HG02870 (cell line): ENCODE results near the gene PIGK.

Experiments
- ATAC-seq: cut with Tn5 transposase; IDR thresholded peaks from one replicate; pipeline ENCODE4 v1.9.1; 2021; ENCODE audit warnings: mild to moderate bottlenecking, moderate library complexity; ENCODE audit not compliant: unreplicated experiment

PIGK gene

DNA sequence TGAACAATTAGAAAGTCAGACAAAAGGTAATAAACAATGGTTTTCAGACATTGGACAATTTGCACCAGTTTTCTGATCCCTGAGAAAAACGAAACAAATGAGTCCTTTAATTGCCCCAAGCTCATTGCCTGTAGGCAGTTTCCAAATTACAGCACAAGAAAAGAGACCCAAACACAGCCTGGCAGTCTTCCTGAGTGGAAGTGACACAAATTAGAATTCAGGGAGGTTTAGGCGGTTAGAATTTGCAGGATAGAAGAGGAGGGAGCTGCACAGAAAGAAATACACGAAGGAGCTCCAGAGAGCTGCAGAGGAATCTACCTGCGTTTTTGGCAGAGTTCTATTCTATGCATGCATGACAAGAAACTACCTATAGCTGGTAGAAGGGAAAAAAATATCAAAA is 115.7 kb downstream of the PIGK start:
- no peak for ATAC-seq

DNA sequence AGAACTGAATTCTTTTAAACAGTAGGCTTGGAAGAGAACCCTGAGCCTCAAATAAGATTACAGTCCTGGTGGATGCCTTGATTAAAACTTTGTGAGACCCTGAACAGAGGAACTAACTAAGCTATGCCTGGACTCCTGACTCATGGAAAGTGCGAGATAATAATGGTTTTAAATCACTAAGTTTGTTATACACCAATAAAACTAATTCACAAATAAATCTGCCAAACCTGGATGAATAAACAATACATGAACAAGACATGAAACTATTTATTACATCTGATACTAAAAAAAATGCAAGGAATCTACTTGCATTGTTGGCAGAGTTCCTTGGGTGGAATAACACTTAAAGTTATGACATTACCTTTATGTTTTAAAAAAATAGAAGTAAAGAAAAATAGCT is 118.4 kb downstream of the PIGK start:
- ATAC-seq, result no peak

DNA sequence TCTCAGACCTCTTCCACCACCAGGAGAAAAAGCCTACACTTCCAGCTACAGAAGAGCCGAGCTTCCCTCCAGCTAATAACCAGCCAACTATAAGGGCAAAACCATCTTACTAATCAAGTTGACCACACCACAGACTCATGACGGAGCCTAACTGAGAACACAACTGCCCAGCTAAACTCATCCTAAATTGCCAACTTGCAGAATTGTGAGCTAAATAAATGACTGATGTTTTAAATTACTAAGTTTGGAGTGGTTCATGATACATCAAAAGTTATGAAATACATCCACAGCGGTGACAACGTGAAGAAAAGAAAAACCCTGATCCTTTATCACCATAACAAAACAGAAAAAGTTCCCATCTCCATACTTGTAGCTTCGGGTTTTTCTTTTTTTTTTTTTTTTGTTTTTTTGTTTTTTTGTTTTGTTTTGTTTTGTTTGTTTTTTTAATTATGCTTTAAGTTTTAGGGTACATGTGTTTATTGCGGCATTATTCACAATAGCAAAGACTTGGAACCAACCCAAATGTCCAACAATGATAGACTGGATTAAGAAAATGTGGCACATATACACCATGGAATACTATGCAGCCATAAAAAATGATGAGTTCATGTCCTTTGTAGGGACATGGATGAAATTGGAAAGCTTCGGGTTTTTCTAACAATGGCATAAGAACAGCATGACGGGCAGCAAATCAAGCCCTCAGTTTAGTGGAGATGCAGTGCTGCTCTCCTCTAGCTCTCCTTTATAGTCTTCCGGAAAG is 122.6 kb downstream of the PIGK start:
- no peak for ATAC-seq

DNA sequence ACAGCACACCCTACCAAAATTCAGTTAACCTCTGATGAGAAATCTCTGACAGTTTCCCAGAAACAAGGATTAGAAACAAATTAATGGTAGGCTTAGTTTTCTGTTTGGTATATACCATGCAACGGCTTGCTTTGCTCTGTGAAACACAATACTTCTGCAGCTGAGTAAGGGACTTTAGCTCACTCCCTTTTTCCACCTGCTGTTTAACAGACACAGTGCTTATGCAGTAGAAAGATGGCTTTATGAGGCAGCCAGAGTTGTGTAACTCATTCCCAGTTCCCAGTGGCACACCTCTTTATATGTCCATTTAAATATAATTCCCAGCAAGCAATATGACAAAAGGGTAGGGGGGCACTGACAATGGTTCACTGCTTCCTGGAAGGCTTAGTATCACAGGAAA is 124.0 kb downstream of the PIGK start:
- ATAC-seq, result no peak

DNA sequence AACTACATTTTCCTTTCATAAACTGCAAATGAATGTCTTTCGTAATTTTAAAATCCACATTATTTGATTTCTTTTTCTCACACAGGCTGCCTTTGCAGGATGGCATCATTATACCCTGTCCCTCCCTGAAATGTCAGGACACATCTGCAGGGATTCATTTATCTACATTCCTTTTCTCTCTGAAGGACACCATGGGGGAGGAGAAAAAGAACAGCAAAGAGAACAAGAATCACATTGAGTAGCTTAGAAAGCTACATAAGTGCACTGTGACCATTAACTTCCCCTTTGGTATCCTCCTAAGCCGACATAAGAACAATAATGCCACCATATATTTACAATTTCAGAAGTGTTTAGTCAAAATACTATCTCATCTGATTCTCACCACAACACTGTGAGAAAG is 129.5 kb downstream of the PIGK start:
- no peak for ATAC-seq

DNA sequence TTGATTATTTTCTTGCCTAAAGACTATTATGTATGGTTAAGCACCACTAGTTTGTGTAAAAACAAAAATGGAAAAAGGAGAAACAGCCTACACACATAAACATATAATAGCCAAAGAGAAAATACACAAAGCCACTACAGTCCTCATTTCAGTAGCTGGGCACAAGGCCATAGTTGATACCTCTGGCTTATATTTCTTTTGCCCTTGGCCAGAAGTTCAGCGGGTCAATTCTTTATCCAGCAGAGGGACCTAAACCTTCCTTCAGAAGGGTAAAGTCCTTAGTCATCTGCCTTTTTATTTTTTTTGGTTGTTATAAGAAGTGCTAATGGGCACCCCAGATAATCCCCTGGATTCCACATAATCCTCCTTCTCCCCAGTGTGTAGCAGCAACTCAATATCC is 134.1 kb downstream of the PIGK start:
- no peak for ATAC-seq

DNA sequence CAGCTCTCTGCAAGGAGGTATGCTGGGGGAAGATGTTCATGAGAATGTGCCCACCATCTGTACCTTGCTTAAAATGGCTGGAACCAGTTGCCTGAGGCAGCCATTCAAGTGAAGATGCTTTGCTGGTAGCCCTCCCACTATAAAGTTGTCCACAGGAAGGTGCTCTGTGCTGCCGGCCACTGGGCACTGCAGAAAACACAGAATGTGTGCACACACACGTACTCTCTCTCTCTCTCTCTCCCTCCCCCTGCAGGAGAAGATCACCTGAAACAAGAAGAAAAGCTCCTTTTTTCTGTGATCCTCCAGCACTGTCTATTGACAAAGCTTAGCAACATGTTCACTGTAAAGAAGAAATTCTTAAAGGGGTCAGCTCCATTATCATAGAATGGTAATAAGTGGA is 134.8 kb downstream of the PIGK start:
- ATAC-seq, result no peak

DNA sequence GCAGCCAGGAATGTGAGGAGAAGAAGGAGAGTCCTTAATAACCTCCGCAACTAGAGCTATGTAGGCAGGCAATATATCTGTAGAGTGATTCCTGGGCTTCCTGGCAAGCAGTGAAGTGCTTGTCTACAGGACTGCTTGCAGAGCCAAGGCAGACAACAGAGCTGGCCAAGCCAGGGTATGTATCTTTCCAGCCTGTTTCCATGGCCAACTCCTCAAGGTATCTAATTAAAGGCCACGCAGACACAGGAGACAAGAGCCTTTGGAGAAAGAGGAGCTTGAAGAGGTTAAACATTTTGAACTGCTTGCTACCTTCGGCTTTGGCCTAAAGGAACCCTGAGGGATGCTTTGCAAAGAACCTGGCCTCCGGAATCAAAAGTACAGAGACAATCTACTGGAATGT is 137.4 kb downstream of the PIGK start:
- ATAC-seq, result no peak

DNA sequence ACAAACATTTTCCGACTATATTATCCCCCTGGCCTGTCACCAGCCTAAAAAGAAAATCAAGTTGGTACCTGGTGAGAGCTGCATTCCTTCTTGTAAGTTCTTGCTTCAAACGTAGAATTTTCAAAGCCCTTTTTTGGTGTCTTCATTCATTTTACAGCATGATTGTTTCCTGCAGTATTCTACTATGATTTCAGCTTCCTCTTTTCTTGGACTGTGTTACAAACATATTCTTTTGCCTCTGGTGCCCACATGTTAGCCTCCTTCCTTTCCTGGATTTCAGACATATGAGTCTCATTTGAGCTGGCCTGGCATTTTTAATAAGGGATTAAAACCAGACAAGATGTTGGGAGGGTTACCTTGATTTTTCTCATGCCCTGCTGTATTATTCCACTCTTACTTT is 142.5 kb downstream of the PIGK start:
- no peak for ATAC-seq

DNA sequence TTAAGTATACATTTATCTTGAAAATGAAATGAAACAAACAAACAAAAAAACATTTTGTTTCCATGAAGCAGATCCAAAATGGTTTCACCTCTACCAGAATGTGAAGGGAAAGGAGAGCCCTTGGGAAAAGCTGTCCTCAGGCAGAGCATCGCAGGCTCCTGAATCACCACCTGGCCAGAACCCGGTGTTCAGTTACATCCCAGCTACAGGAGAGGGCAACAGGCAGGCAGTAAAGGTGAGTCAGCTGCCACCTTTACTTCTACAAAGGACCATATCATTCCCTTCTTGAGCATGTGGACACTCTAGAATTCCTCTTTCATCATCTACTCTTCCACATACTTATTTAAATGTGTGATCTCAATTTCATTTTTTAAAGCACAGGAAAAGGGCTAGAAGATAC is 151.2 kb downstream of the PIGK start:
- ATAC-seq, result no peak

DNA sequence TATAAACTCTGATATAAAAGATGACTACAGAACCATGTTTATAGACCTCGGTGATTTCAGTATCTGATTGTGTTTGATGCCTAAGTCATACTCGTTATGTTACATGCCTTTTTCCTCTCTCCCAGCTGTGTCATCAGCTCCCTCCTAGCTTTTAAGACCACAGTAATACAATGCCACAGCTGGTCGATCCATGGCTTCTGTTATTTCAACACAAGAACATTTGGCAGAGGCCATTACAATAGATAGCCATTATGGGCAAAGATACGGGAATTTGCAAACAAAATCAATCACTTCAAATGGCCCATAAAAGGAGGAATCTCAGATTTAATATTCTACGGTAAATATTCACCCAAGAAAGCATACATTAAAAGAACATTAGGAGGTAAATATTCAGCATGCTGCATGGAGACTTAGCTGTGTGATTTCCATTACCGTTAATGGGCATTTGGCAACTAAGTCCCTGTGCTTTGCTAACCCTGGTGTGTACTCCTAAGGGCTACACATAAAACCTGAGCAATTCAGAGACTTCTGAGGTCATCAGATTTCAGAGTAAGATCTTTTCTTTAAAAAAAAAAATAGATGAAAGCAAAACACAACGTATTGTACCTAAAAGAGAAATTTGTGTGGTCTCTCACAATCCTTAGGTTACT is 153.4 kb downstream of the PIGK start:
- no peak for ATAC-seq

DNA sequence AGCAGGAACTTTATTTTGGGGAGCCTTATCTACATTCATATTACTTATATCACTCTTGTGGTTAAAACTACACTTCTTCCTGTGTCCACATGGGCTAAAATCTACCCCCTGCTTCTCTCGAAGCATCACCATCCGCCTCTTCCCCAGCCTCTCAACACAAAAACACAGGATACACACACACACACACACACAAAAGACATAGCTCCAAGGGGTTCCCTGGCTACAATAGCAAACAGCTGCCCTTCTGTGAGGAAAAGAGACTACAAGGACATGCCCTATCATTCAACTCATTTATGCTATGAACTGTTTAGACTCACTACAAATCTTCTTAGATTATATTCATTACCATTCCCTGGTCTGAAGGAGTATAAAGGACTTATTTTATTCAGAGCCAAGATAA is 155.0 kb downstream of the PIGK start:
- no peak for ATAC-seq

DNA sequence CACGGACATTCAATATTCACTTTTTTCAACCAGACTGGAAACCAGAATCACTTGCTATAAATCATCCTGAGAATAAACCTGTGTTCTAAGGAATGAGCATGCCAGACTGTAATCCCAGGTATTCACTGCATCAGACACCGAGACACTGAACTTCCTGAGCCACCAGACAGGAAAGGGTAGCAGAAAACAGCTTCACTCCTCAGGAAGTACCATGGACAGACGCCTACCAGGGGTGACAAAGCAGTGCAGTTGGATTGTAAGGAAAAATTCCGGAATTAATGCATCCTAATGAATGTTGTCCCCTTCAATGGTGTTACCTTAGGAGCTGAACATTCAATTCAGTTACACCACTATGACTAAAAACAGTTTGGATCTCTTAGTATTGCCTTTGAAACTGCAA is 156.1 kb downstream of the PIGK start:
- no peak for ATAC-seq

DNA sequence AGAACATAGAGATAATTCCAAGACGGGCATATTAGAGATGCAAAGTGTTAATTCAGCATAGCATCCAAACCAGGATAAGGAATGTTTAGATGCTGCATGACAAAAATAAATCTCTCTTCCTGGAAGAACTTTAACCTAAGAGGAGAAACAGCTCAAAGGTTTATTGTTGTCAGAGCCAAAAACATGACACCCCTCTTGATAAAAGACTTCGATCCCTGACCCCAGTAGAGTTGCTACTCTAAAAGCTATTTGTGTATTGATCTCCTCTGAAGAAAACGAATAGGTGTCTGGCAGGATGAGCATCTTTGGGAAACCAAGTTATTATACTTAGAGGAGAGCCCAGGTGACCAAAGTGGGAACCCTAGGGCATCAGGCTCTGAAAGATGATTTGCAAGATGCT is 158.1 kb downstream of the PIGK start:
- no peak for ATAC-seq

DNA sequence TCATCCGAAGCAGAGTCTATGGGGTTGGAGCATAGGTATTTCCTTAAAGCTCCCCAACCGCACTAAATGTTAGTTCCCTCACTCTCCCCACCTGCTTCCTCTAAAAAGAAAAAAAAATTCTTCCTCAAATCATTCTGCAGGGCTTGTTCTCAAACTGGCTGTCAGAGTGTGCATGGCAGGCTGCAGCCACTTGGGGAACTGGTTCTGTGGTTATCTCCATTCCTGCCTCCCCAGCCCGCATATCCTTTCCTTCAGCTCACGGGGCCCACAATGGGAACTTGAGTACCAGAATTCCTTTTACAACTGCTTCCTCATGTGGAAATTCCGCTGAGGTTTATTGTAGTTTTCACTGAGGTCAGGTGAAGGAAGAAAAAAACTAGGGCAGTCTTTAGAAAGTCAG is 159.2 kb downstream of the PIGK start:
- no peak for ATAC-seq

DNA sequence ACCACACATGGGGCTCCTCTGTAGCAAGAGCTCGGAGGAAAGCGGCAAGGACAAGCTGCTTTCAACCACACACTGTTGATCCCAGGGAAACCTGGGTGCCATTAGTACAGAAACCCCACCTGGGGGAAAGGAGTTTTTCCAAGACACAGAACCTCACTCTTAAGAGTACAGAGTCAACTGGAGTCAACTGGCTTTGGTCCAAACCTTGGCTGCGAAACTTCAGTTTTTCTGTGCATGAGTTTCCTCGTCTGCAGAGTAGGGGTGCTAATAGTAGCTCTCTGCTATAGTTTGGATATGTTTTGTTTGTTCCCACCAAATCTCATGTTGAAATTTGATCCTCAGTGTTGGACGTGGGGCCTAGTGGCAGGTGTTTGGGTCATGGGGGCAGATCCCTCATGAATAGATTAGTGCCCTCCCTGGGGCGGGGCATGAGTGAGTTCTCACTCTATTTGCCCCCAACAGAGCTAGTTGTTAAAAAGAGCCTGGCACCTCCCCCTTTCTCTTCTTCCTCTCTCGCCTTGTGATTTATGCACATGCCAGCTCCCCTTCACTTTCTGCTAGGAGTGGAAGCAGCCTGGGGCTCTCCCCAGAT is 161.1 kb downstream of the PIGK start:
- ATAC-seq, result no peak

DNA sequence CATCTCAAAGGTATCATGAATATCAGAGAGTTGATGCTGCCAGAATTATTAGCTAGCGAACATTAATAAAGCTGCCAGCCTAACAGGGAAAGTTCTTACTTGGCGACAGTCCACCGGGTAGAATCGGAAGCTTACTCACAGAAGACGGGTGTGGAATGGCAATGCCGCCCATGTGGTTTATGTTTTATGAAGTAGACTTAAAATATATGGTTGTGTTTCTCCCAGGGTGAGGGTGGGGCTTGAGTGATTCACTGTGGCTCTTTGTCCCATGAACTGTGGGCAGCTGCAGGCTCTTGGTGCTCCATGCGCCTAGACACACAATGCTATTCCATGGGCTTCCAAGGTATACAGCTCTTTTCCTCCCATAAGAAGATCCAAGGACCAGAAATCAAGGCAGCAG is 162.7 kb downstream of the PIGK start:
- no peak for ATAC-seq

DNA sequence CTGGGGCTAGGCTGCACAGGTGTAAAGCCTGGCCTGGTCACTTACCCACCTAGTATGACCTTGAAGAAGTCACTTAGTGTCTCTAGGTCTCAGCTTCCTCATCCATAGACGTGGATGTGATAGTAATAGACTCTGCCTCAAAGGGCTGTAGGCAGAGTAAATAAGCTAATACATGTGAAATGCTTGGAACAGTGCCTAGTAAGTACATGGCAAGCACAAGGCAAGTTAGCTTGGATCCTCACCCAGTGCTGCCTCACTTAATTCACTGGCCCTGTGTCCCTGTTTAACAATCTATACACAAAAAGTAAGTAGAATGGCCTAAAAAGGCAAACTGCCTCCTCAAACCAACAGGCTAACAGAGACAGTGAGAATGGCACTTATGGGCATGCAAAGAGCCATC is 167.8 kb downstream of the PIGK start:
- no peak for ATAC-seq

DNA sequence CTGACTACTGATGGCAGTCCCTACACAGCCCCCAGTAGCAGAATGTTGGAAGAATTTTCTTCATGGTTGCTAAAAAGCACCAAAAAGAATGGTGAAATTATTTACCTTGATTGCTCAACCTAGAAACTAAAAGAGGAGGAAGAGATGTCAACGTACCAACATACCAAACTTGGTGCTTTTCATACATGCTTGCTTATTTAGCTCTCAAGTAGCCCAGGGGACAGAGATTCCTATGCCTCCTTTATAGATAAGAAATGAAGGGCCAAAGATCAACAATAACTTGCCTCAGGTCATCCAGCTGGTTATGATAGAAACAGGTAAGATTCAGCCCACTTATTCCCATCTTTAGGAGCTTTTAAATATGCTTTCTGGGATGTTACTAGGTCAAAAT is 170.6 kb downstream of the PIGK start:
- no peak for ATAC-seq

DNA sequence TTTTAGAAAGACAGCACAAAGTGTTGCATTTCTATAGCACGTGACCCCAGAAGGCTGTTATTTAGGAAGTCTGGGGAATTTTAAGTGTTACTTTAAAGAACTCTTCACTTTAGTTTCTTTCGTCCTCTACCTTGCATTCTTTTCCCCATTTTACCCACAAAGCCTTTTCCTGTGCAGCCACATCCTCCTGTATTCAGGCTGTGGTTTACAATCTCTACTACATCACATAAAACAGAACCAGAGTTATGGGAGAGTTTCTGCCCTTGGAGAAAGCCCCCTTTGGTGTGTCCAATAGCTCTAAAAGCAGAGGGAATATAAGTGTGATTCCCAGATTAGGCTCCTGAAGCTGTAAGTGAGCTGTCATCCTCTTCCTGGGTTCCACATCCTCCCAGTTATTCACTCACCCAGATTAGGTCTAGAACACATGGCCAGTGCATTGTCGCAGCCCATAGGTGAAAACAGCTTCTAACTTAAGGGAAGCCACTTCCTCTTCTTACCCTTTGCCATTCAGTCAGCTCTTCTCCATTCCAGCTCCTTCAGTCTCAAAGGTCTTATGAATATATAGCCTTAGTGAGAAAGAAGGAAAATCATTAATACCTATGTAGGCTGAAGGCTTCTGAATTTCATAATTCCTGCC is 171.1 kb downstream of the PIGK start:
- no peak for ATAC-seq

DNA sequence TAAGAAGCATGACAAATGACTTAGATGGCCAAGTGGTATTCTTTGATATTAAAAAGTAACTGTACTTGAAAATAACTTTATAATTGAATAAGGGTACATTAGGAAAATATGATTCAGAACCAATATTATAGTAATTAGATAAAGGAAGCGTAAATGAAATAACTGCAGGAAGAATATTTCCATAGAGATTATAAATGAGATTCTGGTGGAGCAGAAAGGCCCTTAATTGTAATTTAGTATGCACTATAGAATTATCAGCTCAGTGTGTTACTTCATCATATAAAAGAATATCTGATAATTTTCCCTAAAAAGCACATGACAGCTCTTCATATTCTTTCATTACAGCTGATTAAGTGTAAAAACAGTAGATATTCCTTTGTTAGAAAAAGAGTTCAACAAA is 171.7 kb downstream of the PIGK start:
- ATAC-seq, result no peak
